Liver (tissue), 9 donors: ENCODE data around the gene SPSB1. TPM values are rescaled to one million over a fixed set of nuclear protein-coding genes. Genes with fewer than 3 reads are reported as not detected.

Source experiments
- DNase-seq: peaks from one replicate; pipeline ENCODE4 v3.0.0-alpha.2; 2017; ENCODE audit warnings: low spot score
- H3K27ac ChIP-seq, 2 donors: one replicate each; pipeline ENCODE4 v1.7.0; 2013; ENCODE audit warnings: inconsistent platforms in 2 of 2, low read length in 2 of 2, control low read depth in 1 of 2, low read depth in 1 of 2, mild to moderate bottlenecking in 1 of 2
- H3K27me3 ChIP-seq, 4 donors: one replicate each; pipeline versions ENCODE4 v1.6.1 to v1.7.0; 2013; ENCODE audit warnings: low read length in 3 of 4, inconsistent platforms in 1 of 4, mild to moderate bottlenecking in 1 of 4, moderate library complexity in 1 of 4; ENCODE audit not compliant: control insufficient read depth in 4 of 4, insufficient read depth in 4 of 4
- H3K36me3 ChIP-seq, 4 donors: one replicate each; pipeline versions ENCODE4 v1.6.1 to v1.7.0; 2013; ENCODE audit warnings: low read length in 3 of 4, mild to moderate bottlenecking in 3 of 4, low read depth in 1 of 4, moderate library complexity in 1 of 4; ENCODE audit not compliant: control insufficient read depth in 4 of 4, insufficient read depth in 3 of 4
- H3K4me1 ChIP-seq, 4 donors: one replicate each; pipeline versions ENCODE4 v1.6.1 to v1.7.0; 2013; ENCODE audit warnings: low read length in 3 of 4, mild to moderate bottlenecking in 3 of 4, moderate library complexity in 1 of 4; ENCODE audit not compliant: control insufficient read depth in 4 of 4, insufficient read depth in 4 of 4
- H3K4me3 ChIP-seq, 3 donors: one replicate each; pipeline versions ENCODE4 v1.6.1 to v1.7.0; 2013; ENCODE audit warnings: low read length in 3 of 3, control low read depth in 1 of 3, low read depth in 1 of 3, mild to moderate bottlenecking in 1 of 3
- H3K9ac ChIP-seq, 2 donors: one replicate each; pipeline ENCODE4 v1.7.0; 2013; ENCODE audit warnings: low read length in 2 of 2, mild to moderate bottlenecking in 2 of 2, moderate library complexity in 2 of 2, control low read depth in 1 of 2, low read depth in 1 of 2
- H3K9me3 ChIP-seq, 4 donors: one replicate each; pipeline versions ENCODE4 v1.6.1 to v1.7.0; 2013; ENCODE audit warnings: low read length in 3 of 4; ENCODE audit not compliant: control insufficient read depth in 4 of 4
- EGR1 ChIP-seq, 2 donors: IDR thresholded peaks; 2 replicates each; pipeline ENCODE4 v1.6.1; 2016 to 2018; ENCODE audit warnings: antibody characterized with exemption in 2 of 2, low read depth in 2 of 2
- FOXA1 ChIP-seq: IDR thresholded peaks from 2 replicates; pipeline ENCODE4 v1.6.1; 2016; ENCODE audit warnings: antibody characterized with exemption
- FOXA2 ChIP-seq: IDR thresholded peaks from 2 replicates; pipeline ENCODE4 v1.6.1; 2016; ENCODE audit warnings: antibody characterized with exemption
- GABPA ChIP-seq, 2 donors: IDR thresholded peaks in 1 of 2; conservative IDR thresholded peaks in 1 of 2; 2 replicates each; pipeline ENCODE4 v1.6.1; 2016; ENCODE audit warnings: antibody characterized with exemption in 2 of 2, mild to moderate bottlenecking in 1 of 2, moderate library complexity in 1 of 2
- HNF4A ChIP-seq, 2 donors: conservative IDR thresholded peaks; 2 replicates each; pipeline ENCODE4 v1.6.1; 2016; ENCODE audit warnings: antibody characterized with exemption in 2 of 2, mild to moderate bottlenecking in 2 of 2
- HNF4G ChIP-seq: IDR thresholded peaks from 2 replicates; pipeline ENCODE4 v1.6.1; 2016; ENCODE audit warnings: antibody characterized with exemption
- JUND ChIP-seq, 2 donors: IDR thresholded peaks; 2 replicates each; pipeline ENCODE4 v1.6.1; 2016; ENCODE audit warnings: antibody characterized with exemption in 2 of 2
- NR2F2 ChIP-seq: IDR thresholded peaks from 2 replicates; pipeline ENCODE4 v1.6.1; 2016; ENCODE audit warnings: antibody characterized with exemption
- RAD21 ChIP-seq, 2 donors: IDR thresholded peaks; 2 replicates each; pipeline ENCODE4 v1.6.1; 2016; ENCODE audit warnings: antibody characterized with exemption in 2 of 2, mild to moderate bottlenecking in 2 of 2
- RXRA ChIP-seq, 2 donors: IDR thresholded peaks; 2 replicates each; pipeline ENCODE4 v1.6.1; 2017 to 2018; ENCODE audit warnings: antibody characterized with exemption in 2 of 2, mild to moderate bottlenecking in 1 of 2
- SP1 ChIP-seq: IDR thresholded peaks from 2 replicates; pipeline ENCODE4 v1.6.1; 2018; ENCODE audit warnings: antibody characterized with exemption, mild to moderate bottlenecking
- TAF1 ChIP-seq: conservative IDR thresholded peaks from 2 replicates; pipeline ENCODE4 v1.6.1; 2016; ENCODE audit warnings: antibody characterized with exemption, mild to moderate bottlenecking
- YY1 ChIP-seq: IDR thresholded peaks from 2 replicates; pipeline ENCODE4 v1.6.1; 2016; ENCODE audit warnings: antibody characterized with exemption, mild to moderate bottlenecking
- WGBS: extraction: QIAGEN DNeasy Blood & Tissue Kit; methylation state at CpG from one replicate; pipeline ENCODE4 v1.1.7; 2013; 5-methylcytosine and 5-hydroxymethylcytosine counted together
- polyA plus RNA-seq, 2 donors: library from polyadenylated mRNA; stranded (reverse) in 1 of 2; unstranded in 1 of 2; fragments of 200-250 nt in 1 of 2; fragments of >200 nt in 1 of 2; fragmentation: Nextera tagmentation in 1 of 2; extraction: Ambion mirVana in 1 of 2; gene quantifications; one replicate each; pipeline versions ENCODE4 v1.2.1 to v1.2.3, GENCODE V29; 2013 to 2015
- total RNA-seq, 2 donors: library from RNA; depleted of rRNA; stranded (reverse); fragments of >200 nt; gene quantifications; one replicate each; pipeline ENCODE4 v1.2.3, GENCODE V29; 2014
- TF ChIP-seq, protein P1 (sequence below): fragments of 150-350 bp; IDR thresholded peaks from 2 replicates; pipeline ENCODE4 v1.5.1; 2017; ENCODE audit warnings: improper control_type of control experiment, low read depth, low read length; ENCODE audit not compliant: missing input control
- TF ChIP-seq, protein P2 (sequence below): IDR thresholded peaks from 2 replicates; pipeline ENCODE4 v1.6.1; 2016; ENCODE audit warnings: antibody characterized with exemption, mild to moderate bottlenecking
- TF ChIP-seq, protein P3 (sequence below): IDR thresholded peaks from 2 replicates; pipeline ENCODE4 v1.6.1; 2016; ENCODE audit warnings: antibody characterized with exemption
- donor health status: healthy.
- donor health status: healthy.
- donor health status: healthy.
- donor health status: healthy.
- donor health status: healthy.

The SPSB1 gene
- total and polyA plus RNA-seq, 4 donors = 4.1 to 22.6 (median 14.8) TPM

DNA sequence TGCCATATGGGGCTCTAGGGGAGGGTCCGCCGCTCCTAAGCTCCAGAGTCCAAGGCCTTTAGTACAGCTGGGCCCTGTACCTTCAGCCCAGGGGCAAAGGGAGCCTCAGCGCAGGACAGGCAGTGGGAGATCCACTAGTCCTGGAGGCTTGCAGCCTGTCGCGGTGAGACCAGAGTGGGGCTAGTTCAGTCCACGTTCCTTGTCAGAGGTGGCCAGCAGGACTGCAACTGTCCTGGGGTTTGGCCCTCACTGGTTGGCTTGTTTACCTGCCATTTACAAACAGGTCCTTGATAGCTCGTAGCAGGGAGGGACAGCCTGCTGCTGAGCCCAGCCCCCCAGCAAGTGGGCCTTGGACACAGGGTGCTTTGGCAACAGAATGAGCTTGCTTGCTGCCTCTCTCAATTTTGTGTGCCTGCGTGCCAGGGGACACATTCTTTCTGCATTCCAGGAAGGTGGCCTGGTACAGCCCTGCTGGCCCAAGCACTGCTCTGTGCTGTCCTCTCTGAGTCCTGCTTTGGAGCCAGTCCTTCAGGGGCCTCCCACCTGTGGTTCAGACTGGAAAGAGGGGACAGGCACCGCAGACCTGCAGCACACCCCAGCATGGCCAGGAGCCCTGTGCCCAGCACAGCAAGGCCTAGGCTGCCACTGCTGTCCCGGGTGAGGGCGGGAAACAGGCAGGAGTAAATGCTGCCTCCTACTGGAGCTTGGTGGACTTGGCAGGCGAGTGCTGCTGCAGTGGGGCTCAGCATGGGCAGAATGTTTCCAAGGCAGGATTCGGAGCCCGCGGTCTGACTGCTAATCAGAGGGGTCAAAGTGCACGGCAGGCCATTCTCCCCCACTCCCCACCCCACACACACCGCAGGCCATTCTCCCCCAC is 42.9 kb upstream of the SPSB1 start (continued):
- TF ChIP-seq, protein P1, sequence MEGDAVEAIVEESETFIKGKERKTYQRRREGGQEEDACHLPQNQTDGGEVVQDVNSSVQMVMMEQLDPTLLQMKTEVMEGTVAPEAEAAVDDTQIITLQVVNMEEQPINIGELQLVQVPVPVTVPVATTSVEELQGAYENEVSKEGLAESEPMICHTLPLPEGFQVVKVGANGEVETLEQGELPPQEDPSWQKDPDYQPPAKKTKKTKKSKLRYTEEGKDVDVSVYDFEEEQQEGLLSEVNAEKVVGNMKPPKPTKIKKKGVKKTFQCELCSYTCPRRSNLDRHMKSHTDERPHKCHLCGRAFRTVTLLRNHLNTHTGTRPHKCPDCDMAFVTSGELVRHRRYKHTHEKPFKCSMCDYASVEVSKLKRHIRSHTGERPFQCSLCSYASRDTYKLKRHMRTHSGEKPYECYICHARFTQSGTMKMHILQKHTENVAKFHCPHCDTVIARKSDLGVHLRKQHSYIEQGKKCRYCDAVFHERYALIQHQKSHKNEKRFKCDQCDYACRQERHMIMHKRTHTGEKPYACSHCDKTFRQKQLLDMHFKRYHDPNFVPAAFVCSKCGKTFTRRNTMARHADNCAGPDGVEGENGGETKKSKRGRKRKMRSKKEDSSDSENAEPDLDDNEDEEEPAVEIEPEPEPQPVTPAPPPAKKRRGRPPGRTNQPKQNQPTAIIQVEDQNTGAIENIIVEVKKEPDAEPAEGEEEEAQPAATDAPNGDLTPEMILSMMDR = peak; percentile 67
- TF ChIP-seq NR2F2 = no peak
- no peak for TF ChIP-seq GABPA (IDR thresholded peaks at IDR 0.05 in 1 of 2, conservative IDR thresholded peaks at IDR 0.05 in 1 of 2)
- peak; percentile 72 for TF ChIP-seq HNF4G
- peak; percentile 65 to 82 for TF ChIP-seq RAD21 (IDR thresholded peaks at IDR 0.05)
- no peak for TF ChIP-seq JUND (IDR thresholded peaks at IDR 0.05)

DNA sequence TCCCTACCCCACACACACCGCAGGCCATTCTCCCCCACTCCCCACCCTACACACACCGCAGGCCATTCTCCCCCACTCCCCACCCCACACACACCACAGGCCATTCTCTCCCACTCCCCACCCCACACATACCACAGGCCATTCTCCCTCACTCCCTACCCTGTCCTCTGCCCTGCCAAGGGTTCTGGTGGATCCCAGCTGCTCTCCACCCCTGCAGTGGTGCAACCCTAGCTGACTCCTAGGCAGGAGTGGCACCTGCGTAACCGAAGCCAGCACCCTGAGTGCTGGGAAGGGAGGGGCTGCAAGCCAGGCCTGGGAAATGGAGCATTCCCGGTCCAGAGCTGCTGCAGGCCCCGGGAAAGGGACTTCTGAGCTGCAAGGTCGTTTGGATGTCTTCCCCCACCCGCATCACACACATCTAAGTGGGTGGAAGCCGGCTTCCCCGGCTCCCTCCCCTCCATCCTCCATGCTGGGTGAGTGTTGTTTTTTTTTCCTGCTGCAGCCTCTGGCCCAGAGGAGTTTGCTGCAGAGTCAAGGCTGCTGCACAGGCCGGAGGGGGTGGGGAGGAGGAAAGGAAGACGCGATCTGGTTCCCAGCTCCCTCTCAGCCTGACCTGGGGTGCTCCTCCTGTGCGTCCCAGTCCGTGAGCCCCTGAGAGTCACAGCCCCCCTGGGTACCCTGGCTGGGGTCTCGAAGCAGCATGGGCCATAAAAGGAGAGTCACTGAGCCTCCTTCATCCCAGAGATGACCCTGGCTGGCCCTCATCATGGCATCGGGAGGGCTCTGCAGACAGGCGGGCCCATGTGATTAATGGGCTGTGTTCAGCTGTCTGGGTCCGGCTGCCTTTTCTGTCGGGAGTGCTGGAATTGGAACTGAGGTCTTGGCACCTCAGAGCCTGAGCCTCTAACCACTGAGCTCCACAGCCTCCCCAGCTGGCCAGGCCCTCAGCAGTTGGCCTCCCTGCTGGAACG is 42.0 kb upstream of the SPSB1 start:
- Histone ChIP-seq H3K36me3 (peaks cover 4 to 30% (median 28%) of the 10 kb centered on the region in 4 donors), H3K4me1 (peaks cover 22 to 81% (median 75%) of the 10 kb centered on the region in 4 donors), H3K27ac (peak overlapping the region; percentile 13 to 49), H3K9ac (peak overlapping the region in 1 of 2 donors; percentile 27), H3K4me3 (no peak overlapping the region), H3K9me3 (no peaks in the 10 kb centered on the region), H3K27me3 (no peaks in the 10 kb centered on the region)
- TF ChIP-seq FOXA2 = no peak
- TF ChIP-seq, protein P2, sequence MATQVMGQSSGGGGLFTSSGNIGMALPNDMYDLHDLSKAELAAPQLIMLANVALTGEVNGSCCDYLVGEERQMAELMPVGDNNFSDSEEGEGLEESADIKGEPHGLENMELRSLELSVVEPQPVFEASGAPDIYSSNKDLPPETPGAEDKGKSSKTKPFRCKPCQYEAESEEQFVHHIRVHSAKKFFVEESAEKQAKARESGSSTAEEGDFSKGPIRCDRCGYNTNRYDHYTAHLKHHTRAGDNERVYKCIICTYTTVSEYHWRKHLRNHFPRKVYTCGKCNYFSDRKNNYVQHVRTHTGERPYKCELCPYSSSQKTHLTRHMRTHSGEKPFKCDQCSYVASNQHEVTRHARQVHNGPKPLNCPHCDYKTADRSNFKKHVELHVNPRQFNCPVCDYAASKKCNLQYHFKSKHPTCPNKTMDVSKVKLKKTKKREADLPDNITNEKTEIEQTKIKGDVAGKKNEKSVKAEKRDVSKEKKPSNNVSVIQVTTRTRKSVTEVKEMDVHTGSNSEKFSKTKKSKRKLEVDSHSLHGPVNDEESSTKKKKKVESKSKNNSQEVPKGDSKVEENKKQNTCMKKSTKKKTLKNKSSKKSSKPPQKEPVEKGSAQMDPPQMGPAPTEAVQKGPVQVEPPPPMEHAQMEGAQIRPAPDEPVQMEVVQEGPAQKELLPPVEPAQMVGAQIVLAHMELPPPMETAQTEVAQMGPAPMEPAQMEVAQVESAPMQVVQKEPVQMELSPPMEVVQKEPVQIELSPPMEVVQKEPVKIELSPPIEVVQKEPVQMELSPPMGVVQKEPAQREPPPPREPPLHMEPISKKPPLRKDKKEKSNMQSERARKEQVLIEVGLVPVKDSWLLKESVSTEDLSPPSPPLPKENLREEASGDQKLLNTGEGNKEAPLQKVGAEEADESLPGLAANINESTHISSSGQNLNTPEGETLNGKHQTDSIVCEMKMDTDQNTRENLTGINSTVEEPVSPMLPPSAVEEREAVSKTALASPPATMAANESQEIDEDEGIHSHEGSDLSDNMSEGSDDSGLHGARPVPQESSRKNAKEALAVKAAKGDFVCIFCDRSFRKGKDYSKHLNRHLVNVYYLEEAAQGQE = no peak
- peak; percentile 4 for TF ChIP-seq YY1
- peak; percentile 28 to 35 for TF ChIP-seq HNF4A (conservative IDR thresholded peaks at IDR 0.05)
- peak in 1 of 2 donors; percentile 47 for TF ChIP-seq RXRA (IDR thresholded peaks at IDR 0.05)
- TF ChIP-seq SP1 = peak; percentile 21
- no peak for DNase-seq
- whole genome bisulfite sequencing = 45% methylated on average over 21 of the region's 21 CpGs

DNA sequence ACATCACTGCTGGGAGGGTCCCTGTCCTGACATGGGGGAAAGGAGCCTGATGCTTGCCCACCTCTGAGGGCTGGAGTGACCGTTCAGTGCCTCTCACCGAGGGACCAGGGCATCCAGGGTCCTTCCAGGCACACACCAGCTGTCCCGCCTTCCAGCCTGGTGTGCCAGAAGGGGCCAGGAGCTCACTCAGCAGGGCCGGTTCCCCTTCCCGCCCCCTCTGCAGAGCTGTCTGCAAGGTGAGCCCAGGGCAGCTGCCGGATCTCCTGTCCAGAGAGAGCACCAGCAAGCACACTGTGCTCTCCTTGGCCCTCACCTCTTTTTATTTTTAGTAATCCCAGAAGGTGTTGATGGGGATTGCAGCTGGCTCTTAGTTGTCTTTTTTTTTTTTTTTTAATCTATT is 41.2 kb upstream of the SPSB1 start:
- H3K9ac ChIP-seq = peak overlapping the region in 1 of 2 donors; percentile 27
- no peak for TF ChIP-seq HNF4G
- no peak for TF ChIP-seq NR2F2
- TF ChIP-seq RXRA (IDR thresholded peaks at IDR 0.05) = no peak
- no peak for TF ChIP-seq FOXA1
- no peak for TF ChIP-seq TAF1
- TF ChIP-seq YY1 = no peak
- TF ChIP-seq GABPA (IDR thresholded peaks at IDR 0.05 in 1 of 2, conservative IDR thresholded peaks at IDR 0.05 in 1 of 2) = no peak
- TF ChIP-seq SP1 = no peak
- TF ChIP-seq JUND (IDR thresholded peaks at IDR 0.05) = no peak
- no peak for TF ChIP-seq RAD21 (IDR thresholded peaks at IDR 0.05)
- TF ChIP-seq, protein P3, sequence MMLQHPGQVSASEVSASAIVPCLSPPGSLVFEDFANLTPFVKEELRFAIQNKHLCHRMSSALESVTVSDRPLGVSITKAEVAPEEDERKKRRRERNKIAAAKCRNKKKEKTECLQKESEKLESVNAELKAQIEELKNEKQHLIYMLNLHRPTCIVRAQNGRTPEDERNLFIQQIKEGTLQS = no peak
- TF ChIP-seq HNF4A (conservative IDR thresholded peaks at IDR 0.05) = no peak
- TF ChIP-seq, protein P2 = no peak
- TF ChIP-seq EGR1 (IDR thresholded peaks at IDR 0.05; ENCODE audit: low read depth in 2 of 2) = no peak
- no peak for TF ChIP-seq FOXA2

More for the DNA sequence above, 41.2 kb upstream of the SPSB1 start:
- no peaks in the 10 kb centered on the region for H3K27me3 ChIP-seq
- H3K4me3 ChIP-seq = no peak overlapping the region
- H3K27ac ChIP-seq = no peak overlapping the region
- no peak for DNase-seq
- peaks cover 22 to 79% (median 68%) of the 10 kb centered on the region in 4 donors for H3K4me1 ChIP-seq
- no peaks in the 10 kb centered on the region for H3K9me3 ChIP-seq
- WGBS = 46% methylated on average over 6 of the region's 6 CpGs
- peaks cover 0 to 33% (median 32%) of the 10 kb centered on the region in 4 donors for H3K36me3 ChIP-seq
